K562 (cell line): ENCODE measurements around the gene HSP90AA1.

Source experiments
- MAX ChIP-seq: sonication (generic); formaldehyde crosslinking; IDR thresholded peaks from 2 replicates; pipeline ENCODE4 v1.9.0; 2022; ENCODE audit warnings: mild to moderate bottlenecking, missing genetic modification reagents
- POLR2AphosphoS5 ChIP-seq: IDR thresholded peaks from 2 replicates; pipeline ENCODE4 v1.6.1; 2011; ENCODE audit warnings: mild to moderate bottlenecking, low read depth, low read length, moderate library complexity; ENCODE audit not compliant: control insufficient read depth, insufficient read depth

- TF ChIP-seq POLR2AphosphoS5 (no peak), MAX (CRISPR knock-in tag) (no peak)
Observed at GRCh38 chr14:102078831-102079699, 7.8 kb downstream of the HSP90AA1 start.
